ENCODE results near the gene ECE1. TPM values are rescaled to one million over a fixed set of nuclear protein-coding genes. Genes with fewer than 3 reads are reported as not detected.
A peak's percentile ranks its signal among the peaks of the same experiment; 100 is the strongest.

ECE1 gene
- total RNA-seq, 1 donor from 2014 or later = 15.2 TPM

DNA sequence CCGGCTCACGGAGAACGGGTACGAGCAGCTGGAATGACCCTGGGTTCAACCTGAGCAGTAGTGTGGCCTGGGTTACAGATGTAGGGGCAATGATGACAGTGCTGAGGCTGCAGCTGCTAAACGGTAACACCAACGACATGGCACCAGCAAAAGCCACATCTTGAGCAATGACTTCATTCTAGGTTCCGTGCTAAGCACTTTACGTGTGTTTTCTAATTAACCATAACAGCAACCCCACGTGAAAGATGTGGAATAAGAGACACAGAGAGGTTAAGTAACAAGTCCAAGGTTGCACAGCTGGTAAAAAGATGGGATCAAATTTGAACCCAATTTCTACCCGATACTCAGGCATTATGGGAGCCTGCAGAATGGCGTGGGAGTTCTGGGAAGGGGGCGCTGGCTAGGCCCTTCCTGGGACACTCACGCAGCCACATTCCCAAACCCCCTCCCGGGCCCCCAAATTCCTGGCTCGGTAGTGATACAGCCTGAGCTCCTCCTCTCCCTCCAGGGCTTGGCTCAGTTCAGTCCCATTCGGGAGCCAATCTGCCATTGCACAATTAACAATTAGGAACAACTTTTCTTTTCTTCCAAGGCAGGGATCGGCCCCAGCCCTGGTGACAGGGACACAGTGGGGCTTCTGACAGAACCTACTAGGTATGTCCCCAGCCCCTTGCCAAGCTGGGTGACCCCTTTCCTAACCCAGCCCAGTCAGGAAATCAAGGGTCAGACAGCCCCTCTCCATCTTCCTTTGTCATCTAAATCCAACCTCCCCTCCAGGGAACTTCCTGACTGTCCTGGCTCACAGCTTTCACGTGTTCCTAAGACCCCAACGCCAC, 23.8 kb upstream of the ECE1 start:
- no peaks in the 10 kb centered on the region for H3K27me3 ChIP-seq
- peak overlapping the region; percentile 46 for H3K4me3 Mint-ChIP-seq
- H3K9ac ChIP-seq = no peak overlapping the region
- no peak overlapping the region for H3K4me3 ChIP-seq
- no peak for TF ChIP-seq EZH2phosphoT487 (IDR thresholded peaks at IDR 0.05)
- TF ChIP-seq, protein P1, sequence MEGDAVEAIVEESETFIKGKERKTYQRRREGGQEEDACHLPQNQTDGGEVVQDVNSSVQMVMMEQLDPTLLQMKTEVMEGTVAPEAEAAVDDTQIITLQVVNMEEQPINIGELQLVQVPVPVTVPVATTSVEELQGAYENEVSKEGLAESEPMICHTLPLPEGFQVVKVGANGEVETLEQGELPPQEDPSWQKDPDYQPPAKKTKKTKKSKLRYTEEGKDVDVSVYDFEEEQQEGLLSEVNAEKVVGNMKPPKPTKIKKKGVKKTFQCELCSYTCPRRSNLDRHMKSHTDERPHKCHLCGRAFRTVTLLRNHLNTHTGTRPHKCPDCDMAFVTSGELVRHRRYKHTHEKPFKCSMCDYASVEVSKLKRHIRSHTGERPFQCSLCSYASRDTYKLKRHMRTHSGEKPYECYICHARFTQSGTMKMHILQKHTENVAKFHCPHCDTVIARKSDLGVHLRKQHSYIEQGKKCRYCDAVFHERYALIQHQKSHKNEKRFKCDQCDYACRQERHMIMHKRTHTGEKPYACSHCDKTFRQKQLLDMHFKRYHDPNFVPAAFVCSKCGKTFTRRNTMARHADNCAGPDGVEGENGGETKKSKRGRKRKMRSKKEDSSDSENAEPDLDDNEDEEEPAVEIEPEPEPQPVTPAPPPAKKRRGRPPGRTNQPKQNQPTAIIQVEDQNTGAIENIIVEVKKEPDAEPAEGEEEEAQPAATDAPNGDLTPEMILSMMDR (IDR thresholded peaks at IDR 0.05) = no peak
- no peak for TF ChIP-seq EZH2 (IDR thresholded peaks at IDR 0.05)
- H3K27ac Mint-ChIP-seq = peak overlapping the region; percentile 8
- H3K4me2 ChIP-seq = peak overlapping the region; percentile 52
- no peak overlapping the region for H2AFZ ChIP-seq (replicated peaks)
- no peaks in the 10 kb centered on the region for H3K79me2 ChIP-seq (ENCODE audit: low read depth)
- peaks cover 12% of the 10 kb centered on the region for H4K20me1 ChIP-seq (ENCODE audit: low read depth)
- peaks cover 33% of the 10 kb centered on the region for H3K4me1 ChIP-seq
- peaks cover 64% of the 10 kb centered on the region for H3K4me1 Mint-ChIP-seq
- peak; percentile 49 for DNase-seq (ENCODE audit: low spot score)
- peaks cover 21% of the 10 kb centered on the region for H3F3A ChIP-seq (ENCODE audit: low read depth)
- no peaks in the 10 kb centered on the region for H3K9me3 ChIP-seq (ENCODE audit: low read depth)
- no peaks in the 10 kb centered on the region for H3K36me3 Mint-ChIP-seq
- no peak overlapping the region for H3K27ac ChIP-seq
- no peaks in the 10 kb centered on the region for H3K36me3 ChIP-seq
- no peaks in the 10 kb centered on the region for H3K9me3 Mint-ChIP-seq
- peaks cover 6% of the 10 kb centered on the region for H3K27me3 Mint-ChIP-seq (ENCODE audit: insufficient read depth, low read depth)

DNA sequence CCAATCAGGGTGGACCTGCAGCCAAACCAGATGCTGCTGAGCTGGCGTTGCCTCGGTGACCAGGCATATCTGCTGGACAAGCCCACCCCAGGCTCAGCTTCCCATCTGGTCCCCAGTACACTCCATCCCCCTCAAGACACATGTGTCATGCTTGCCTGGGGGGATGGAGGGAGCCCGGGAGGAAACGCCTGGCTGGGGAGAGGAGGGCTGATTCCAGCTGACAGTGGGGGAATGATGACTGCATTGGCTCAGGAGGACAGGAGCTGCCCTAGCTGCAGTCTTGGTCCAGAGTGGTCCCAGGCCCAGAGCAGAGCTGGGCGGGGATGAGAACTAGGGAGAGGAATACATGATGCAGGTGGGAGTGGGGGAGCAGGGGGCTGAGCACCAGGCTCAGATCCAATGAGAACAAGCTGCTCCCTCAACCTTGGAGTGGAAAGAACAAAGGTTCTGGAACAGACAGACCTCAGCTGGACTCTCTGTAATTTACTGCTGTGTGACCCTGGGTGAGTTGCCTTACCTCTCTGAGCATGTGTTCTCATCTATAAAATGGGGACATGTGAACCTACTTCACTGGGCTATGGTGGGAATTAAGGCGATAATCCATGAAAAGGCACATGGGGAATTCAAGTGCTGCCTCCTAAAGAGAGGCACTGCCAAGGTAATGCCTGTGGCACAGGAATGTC, 23.1 kb upstream of the ECE1 start:
- Histone ChIP-seq H3K9me3 (ENCODE audit: low read depth) (no peaks in the 10 kb centered on the region), H3K36me3 (no peaks in the 10 kb centered on the region), H3K27me3 (no peaks in the 10 kb centered on the region), H4K20me1 (ENCODE audit: low read depth) (peaks cover 14% of the 10 kb centered on the region), H3K4me3 (no peak overlapping the region), H3K4me2 (no peak overlapping the region), H3K4me1 (peaks cover 33% of the 10 kb centered on the region), H3K9ac (no peak overlapping the region), H2AFZ (replicated peaks) (no peak overlapping the region), H3K27ac (no peak overlapping the region), H3F3A (ENCODE audit: low read depth) (peaks cover 29% of the 10 kb centered on the region), H3K79me2 (ENCODE audit: low read depth) (no peaks in the 10 kb centered on the region)
- no peak for DNase-seq (ENCODE audit: low spot score)
- Mint-ChIP-seq H3K36me3 (no peaks in the 10 kb centered on the region), H3K4me3 (peak overlapping the region; percentile 55), H3K9me3 (no peaks in the 10 kb centered on the region), H3K4me1 (peaks cover 62% of the 10 kb centered on the region), H3K27ac (peak overlapping the region; percentile 33), H3K27me3 (ENCODE audit: insufficient read depth, low read depth) (peaks cover 6% of the 10 kb centered on the region)
- TF ChIP-seq EZH2 (IDR thresholded peaks at IDR 0.05) (no peak), EZH2phosphoT487 (IDR thresholded peaks at IDR 0.05) (no peak)
- TF ChIP-seq, protein P1 (IDR thresholded peaks at IDR 0.05) = no peak

DNA sequence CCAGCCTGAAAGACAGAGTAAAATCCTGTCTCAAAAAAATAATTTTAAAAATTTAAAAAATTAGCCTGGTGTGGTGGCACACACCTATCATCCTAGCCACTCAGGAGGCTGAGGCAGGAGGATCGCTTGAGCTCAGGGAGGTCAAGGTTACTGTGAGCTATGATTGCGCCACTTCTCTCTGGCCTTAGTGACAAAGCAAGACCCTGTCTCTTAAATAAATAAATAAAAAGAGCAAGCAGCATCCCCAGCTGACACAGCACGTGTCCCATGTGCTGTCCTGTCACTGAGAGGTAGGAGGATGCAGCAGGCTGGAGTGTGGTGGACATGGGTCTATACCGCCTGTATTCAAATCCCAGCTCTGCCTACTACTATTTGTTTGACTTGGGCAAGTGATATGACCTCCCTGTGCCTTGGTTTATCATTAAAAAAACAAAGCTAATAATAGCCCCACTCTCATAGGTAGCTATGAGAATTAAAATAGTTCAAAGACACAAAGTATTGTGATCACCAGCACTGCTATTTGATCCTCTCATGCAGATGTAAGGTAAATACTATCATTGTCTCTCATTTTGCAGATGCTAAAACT, 22.2 kb upstream of the ECE1 start:
- H3K79me2 ChIP-seq (ENCODE audit: low read depth) = no peaks in the 10 kb centered on the region
- H4K20me1 ChIP-seq (ENCODE audit: low read depth) = peaks cover 15% of the 10 kb centered on the region
- H3F3A ChIP-seq (ENCODE audit: low read depth) = peaks cover 34% of the 10 kb centered on the region
- TF ChIP-seq EZH2phosphoT487 (IDR thresholded peaks at IDR 0.05) = no peak
- TF ChIP-seq EZH2 (IDR thresholded peaks at IDR 0.05) = no peak
- TF ChIP-seq, protein P1 (IDR thresholded peaks at IDR 0.05) = no peak
- H2AFZ ChIP-seq (replicated peaks) = no peak overlapping the region
- H3K27ac Mint-ChIP-seq = no peak overlapping the region
- no peak for DNase-seq (ENCODE audit: low spot score)
- no peak overlapping the region for H3K4me2 ChIP-seq
- no peaks in the 10 kb centered on the region for H3K36me3 ChIP-seq
- no peak overlapping the region for H3K4me3 ChIP-seq
- no peaks in the 10 kb centered on the region for H3K9me3 Mint-ChIP-seq
- H3K4me1 ChIP-seq = peaks cover 41% of the 10 kb centered on the region
- no peaks in the 10 kb centered on the region for H3K36me3 Mint-ChIP-seq
- H3K27me3 ChIP-seq = no peaks in the 10 kb centered on the region
- H3K9me3 ChIP-seq (ENCODE audit: low read depth) = no peaks in the 10 kb centered on the region
- no peak overlapping the region for H3K9ac ChIP-seq
- no peak overlapping the region for H3K27ac ChIP-seq
- H3K27me3 Mint-ChIP-seq (ENCODE audit: insufficient read depth, low read depth) = peaks cover 6% of the 10 kb centered on the region
- peaks cover 64% of the 10 kb centered on the region for H3K4me1 Mint-ChIP-seq
- no peak overlapping the region for H3K4me3 Mint-ChIP-seq
